T-helper 2 cell treated with Interferon-gamma antibody and Interleukin-4, amounts not matched to agents 100 ng/mL and 5 ng/mL, for 36 hours (primary cell): Measurements from ENCODE around the gene GTPBP10. TPM values are rescaled to one million over a fixed set of nuclear protein-coding genes. Genes with fewer than 3 reads are reported as not detected.
"Not testable (repeated sequence)": the region's sequence is repeated elsewhere in the genome, so short reads cannot be mapped to it uniquely, and the experiment has no call there.

Experiments
- intact Hi-C: fragments of 100-400 bp; cut with micrococcal nuclease; formaldehyde crosslinking; loops from one replicate; pipeline ENCODE4 v1.15.1; 2023
- total RNA-seq: library from RNA; stranded (reverse); gene quantifications from 2 replicates; pipeline ENCODE4 v1.2.3, GENCODE V29; 2022

The GTPBP10 gene
- total RNA-seq, 1 donor from 2014 or later, result 27.3 TPM

GRCh38 chr7:90350032-90350431 is 3.5 kb downstream of the GTPBP10 start:
- intact Hi-C loops, result not testable (repeated sequence)

DNA sequence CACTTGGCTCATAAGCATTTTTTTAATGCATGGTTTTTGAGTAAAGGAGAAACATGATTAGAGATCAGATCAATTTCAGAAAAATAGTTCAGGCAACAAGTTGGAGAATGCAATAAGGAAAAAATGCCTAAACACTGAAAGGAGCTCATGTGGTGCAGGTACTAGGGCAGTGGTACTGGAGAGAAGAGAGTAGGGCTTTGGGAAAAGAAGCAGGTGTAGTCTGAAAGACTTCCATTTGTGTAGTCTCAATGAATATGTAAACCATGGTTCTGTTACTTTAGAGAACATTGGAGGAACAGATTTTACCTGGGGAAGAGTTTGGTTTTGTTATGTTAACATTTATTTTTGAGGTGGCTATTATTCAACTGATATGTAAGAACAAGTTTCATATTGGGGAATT is 5.5 kb downstream of the GTPBP10 start:
- intact Hi-C loops, result no loop called here

GRCh38 chr7:90383422-90383821 is 36.9 kb downstream of the GTPBP10 start:
- intact Hi-C loops, result no loop called here

DNA sequence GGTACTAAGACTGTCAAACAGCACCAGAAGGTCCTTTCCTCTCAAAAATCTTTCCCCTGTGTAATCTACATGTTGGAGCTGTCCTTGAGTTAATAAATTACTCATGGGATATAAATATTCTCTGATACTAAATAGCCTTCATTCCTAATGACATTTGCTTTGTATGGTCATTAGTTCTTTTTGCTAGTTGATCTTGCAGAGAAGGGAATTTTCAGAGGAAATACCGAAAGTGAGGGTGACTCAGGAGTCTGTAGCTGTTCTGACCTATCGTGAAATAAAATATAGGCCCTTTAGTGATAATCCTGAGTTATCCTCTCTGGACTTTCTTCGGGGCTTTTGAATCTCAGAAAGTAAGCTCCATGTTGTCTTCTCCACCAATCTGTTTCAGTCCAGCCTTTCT is 37.3 kb downstream of the GTPBP10 start:
- intact Hi-C loops, result no loop called here

DNA sequence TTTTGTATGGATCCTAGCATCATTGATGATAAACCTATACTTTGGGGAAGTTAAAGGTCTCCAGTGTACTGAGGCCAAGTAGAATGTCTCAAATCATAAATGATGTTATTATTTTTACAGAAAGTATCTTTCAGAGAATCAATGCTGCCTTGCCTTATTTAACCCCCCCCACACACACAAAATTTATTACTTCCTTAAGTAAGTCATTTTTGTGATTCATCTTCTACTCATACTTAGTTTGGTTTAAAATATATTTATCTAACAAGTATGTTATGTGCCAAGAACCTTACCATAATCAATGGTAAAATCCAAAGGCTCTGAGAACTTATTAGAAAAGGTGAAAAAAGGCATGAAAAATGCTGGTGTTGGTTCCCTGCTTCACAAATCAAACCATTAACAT is 37.9 kb downstream of the GTPBP10 start:
- intact Hi-C loops, result no loop called here

DNA sequence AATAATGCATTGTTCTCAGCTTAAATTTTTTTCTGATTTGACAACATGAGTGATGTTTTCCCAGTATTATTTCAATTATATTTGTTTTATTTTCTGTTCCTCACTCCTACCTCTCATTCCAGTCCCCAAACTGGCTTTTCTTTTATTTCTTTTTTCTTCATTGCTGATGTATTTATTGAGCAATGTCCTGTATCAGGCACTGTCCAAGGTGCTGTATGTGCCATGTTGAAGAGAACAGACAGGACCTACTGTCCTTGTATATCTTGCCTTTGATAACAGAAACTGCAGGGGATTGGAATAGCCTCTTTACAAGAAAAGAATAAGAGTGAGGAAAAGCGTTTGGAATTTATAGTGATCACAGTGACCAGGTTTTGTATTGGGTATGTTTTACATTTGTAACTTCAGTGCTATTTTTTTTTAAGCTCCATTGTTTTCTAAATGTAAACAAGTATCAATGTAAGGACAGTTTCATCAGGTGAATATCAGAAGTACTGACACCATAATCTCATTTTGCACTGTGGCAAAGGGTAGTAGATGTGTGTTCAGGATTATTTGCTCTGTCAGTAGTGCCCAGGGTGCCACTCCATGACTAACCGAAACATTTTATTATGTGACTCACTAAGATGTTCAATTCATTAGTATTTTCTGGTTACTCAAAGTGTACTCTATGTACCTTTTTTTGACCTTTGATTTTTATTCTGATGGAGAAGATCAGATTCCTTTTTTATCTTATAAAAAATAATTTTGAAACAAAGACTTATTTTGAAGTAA is 41.1 kb downstream of the GTPBP10 start:
- intact Hi-C loops, result no loop called here

GRCh38 chr7:90390926-90391325 is 44.4 kb downstream of the GTPBP10 start:
- intact Hi-C loops, result no loop called here

DNA sequence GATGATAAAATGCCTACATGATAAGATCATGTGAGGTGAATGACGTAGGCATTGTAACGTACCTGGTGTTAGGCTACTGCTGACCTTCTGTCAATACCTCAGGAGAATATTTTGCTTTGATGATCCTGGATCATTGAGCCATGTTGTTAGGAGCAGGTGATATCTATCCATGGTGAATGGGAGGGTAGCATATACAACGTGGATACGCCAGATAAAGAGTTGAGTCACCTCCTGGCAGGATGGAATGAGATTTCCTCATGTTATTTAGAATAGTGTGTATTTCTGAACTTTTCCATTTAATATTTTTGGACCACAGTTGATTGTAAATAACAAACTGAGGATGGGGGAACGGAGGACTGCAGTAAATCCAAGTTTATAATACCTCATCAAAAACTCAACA is 45.0 kb downstream of the GTPBP10 start:
- intact Hi-C loops, result no loop called here

- intact Hi-C loops, result no loop called here
Observed at GRCh38 chr7:90396420-90396819, 49.9 kb downstream of the GTPBP10 start.

- intact Hi-C loops, result loop anchor here (10.0 kb wide), 1 partner anchor 157 kb away; the partner anchor contains the start of gene CFAP69
Observed at GRCh38 chr7:90401989-90402388, 55.5 kb downstream of the GTPBP10 start.

DNA sequence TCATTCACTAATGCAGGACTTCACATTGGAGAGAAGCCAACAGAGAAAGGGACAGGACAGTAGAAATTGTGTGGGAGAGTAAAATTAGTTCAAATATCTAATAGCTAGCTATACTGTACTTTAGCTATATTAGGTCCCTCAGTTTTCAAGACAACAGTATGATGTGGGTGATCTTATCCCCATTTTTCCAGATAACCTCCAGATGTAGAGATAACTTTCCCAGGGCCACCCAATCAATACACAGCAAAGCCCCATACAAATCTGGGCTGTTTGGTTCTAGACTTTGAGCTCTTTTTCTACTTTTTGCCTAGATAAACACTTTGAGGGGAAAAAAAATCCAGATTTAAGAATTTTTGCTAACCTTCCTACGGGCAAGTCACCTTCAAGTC is 56.3 kb downstream of the GTPBP10 start:
- intact Hi-C loops, result loop anchor here (1.0 to 10.0 kb wide), 2 partner anchors 56 to 158 kb away; partner anchors contain the start of genes CFAP69 and GTPBP10

- intact Hi-C loops, result loop anchor here (1.0 to 10.0 kb wide), 2 partner anchors 57 to 159 kb away; partner anchors contain the start of genes CFAP69 and GTPBP10
Observed at GRCh38 chr7:90403174-90404113, 56.9 kb downstream of the GTPBP10 start, which contains the start of gene CLDN12. CLDN12 (plus strand) TSS chr7:90403461; CDS start chr7:90412677, 9,216 bp downstream.

GRCh38 chr7:90404777-90405176 is 58.3 kb downstream of the GTPBP10 start:
- intact Hi-C loops, result loop anchor here (10.0 kb wide), 1 partner anchor 160 kb away; the partner anchor contains the start of gene CFAP69

DNA sequence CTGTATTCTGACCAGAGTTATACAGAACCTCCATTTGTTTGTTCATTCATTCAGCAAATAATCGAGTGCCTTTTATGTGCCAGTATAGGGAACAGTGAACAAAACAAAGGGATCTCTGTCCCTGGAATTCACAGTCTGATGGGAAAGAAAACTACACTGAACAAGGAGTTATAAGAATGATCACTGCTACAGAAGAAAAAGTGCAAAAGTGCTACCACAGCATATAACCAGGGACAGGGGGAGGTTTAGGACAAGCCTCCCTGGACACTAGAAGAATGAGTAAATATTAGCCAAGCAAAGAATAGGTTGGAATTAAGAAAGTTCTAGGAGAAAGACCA is 60.9 kb downstream of the GTPBP10 start:
- intact Hi-C loops, result loop anchor here (10.0 kb wide), 1 partner anchor 163 kb away; the partner anchor contains the start of gene CFAP69

DNA sequence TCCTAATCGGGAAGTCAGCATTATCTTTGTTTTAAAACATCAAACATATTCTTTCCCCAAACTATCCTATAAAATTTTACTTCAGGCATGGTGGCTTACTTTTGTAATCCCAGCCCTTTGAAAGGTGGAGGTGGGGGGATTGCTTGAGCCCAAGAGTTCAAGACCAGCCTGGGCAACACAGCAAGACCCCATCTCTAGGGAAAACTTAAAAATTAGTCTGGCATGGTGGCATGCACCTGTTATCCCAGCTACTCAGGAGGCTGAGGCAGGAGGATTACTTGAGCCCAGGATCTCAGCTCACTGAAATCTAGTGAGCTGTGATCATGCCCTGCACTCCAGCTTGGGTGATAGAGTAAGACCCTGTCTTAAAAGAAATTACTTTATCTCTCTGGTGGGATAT is 61.6 kb downstream of the GTPBP10 start:
- intact Hi-C loops, result loop anchor here (10.0 kb wide), 1 partner anchor 163 kb away; the partner anchor contains the start of gene CFAP69

- intact Hi-C loops, result loop anchor here (5.0 to 10.0 kb wide), 2 partner anchors 97 to 165 kb away; partner anchors contain the start of gene CFAP69
Observed at GRCh38 chr7:90409667-90410066, 63.2 kb downstream of the GTPBP10 start.

- intact Hi-C loops, result loop anchor here (5.0 kb wide), 1 partner anchor 99 kb away; no protein-coding TSS in a partner anchor
Observed at GRCh38 chr7:90411510-90411909, 65.0 kb downstream of the GTPBP10 start.

DNA sequence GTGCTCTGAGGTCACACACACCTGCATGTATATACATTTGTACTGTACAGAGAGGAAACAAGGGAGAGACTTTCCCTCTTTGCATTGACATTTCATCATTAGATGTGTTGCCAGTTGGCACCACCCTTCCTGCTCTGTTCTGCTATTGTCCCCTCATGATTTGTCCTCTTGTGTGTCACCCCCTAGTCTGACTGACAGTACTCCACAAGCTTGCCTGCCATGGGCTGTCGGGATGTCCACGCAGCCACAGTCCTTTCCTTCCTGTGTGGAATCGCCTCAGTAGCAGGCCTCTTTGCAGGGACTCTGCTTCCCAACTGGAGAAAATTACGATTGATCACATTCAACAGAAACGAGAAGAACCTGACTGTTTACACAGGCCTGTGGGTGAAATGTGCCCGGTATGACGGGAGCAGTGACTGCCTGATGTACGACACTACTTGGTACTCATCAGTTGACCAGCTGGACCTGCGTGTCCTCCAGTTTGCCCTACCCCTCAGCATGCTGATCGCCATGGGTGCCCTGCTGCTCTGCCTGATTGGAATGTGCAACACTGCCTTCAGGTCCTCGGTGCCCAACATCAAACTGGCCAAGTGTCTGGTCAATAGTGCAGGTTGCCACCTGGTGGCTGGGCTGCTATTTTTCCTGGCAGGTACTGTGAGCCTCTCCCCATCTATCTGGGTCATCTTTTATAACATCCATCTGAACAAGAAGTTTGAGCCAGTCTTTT is 66.1 kb downstream of the GTPBP10 start:
- intact Hi-C loops, result loop anchor here (5.0 kb wide), 1 partner anchor 100 kb away; no protein-coding TSS in a partner anchor

- intact Hi-C loops, result loop anchor here (5.0 kb wide), 1 partner anchor 101 kb away; no protein-coding TSS in a partner anchor
Observed at GRCh38 chr7:90413185-90413528, 66.6 kb downstream of the GTPBP10 start.

DNA sequence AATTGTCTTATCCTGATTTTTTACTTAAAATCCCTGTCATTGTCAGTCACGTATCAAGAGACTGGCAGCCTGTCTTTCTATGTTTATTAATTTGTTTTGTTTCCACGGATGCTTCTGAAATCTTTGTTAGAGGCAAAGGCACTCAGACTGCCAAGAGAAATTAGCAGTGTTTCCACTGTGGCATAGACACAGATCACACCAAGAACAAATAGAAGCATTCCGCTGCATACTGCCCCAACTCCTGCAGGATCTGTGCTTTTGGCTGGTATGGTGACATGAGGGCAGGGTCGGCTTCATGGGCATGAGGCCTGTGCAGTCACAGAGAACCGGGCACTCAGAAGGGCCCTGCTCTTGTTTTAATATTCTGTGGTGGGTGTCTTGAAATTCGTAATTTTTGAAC is 75.1 kb downstream of the GTPBP10 start:
- intact Hi-C loops, result no loop called here

- intact Hi-C loops, result loop anchor here (5.0 kb wide), 3 partner anchors 177 to 1877 kb away; partner anchors contain the start of gene CFAP69
Observed at GRCh38 chr7:90424720-90425119, 78.2 kb downstream of the GTPBP10 start.
